ENCODE measurements around the gene HS1BP3. TPM values are rescaled to one million over a fixed set of nuclear protein-coding genes. Genes with fewer than 3 reads are reported as not detected.

HS1BP3 gene
- total and polyA plus RNA-seq, 3 experiments from 2014 or later = 9.3 to 19.4 (median 9.5) TPM

- peaks cover 8% of the 10 kb centered on the region for H3K27me3 ChIP-seq (ENCODE audit: insufficient read depth, low read length, poor library complexity, severe bottlenecking)
- no peaks in the 10 kb centered on the region for H3K36me3 Mint-ChIP-seq
- H3K27ac Mint-ChIP-seq = no peak overlapping the region
- H3K4me3 ChIP-seq (ENCODE audit: low read length) = no peak overlapping the region
- H3K27me3 Mint-ChIP-seq = peaks cover 15 to 51% of the 10 kb centered on the region in 2 donors
- no peak overlapping the region for H3K27ac ChIP-seq (ENCODE audit: low read depth, low read length)
- H3K4me3 Mint-ChIP-seq = no peak overlapping the region
- H3K36me3 ChIP-seq (ENCODE audit: insufficient read depth, low read length) = no peaks in the 10 kb centered on the region
- POLR2A ChIA-PET = no interaction called here
- CTCF ChIA-PET = interaction anchor here (0.9 to 1.6 kb wide), 3 partner anchors 14 to 125 kb away, joined by 3 to 5 read pairs (median 3); no protein-coding TSS in a partner anchor
- no peak for DNase-seq
- no peaks in the 10 kb centered on the region for H3K4me1 ChIP-seq (ENCODE audit: insufficient read depth, low read length)
- no peaks in the 10 kb centered on the region for H3K9me3 Mint-ChIP-seq
- H3K9me3 ChIP-seq (ENCODE audit: low read length) = no peaks in the 10 kb centered on the region
- H3K4me1 Mint-ChIP-seq = no peaks in the 10 kb centered on the region
These were observed 6.8 kb upstream of the HS1BP3 start for GRCh38 chr2:20657522-20658235.

DNA sequence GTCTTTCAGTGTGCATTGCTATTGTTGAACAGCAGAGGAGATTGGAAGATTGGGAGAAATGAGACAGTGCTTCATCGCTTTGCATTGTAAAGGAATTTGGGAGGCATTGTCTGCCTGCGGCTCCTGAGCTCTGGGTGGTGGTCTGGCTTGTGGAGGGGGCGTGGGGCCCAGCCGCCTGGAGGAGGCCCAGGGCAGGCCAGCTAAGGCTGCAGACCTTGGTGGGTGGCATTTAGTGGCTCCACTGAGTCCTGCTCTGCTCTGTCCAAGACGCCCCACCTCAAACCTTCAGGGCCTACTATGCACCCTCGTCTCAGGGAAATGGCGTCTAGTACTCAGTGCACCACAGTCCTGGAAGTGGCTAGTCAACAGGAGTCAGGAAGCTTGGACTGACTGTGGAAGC, 5.7 kb upstream of the HS1BP3 start:
- H3K4me1 ChIP-seq (ENCODE audit: insufficient read depth, low read length) = peaks cover 3% of the 10 kb centered on the region
- POLR2A ChIA-PET = no interaction called here
- no peak overlapping the region for H3K27ac ChIP-seq (ENCODE audit: low read depth, low read length)
- no peaks in the 10 kb centered on the region for H3K9me3 ChIP-seq (ENCODE audit: low read length)
- no peaks in the 10 kb centered on the region for H3K36me3 ChIP-seq (ENCODE audit: insufficient read depth, low read length)
- H3K27me3 ChIP-seq (ENCODE audit: insufficient read depth, low read length, poor library complexity, severe bottlenecking) = peaks cover under 1% of the 10 kb centered on the region
- DNase-seq = no peak
- H3K9me3 Mint-ChIP-seq = no peaks in the 10 kb centered on the region
- H3K27me3 Mint-ChIP-seq = peaks cover 15 to 40% of the 10 kb centered on the region in 2 donors
- CTCF ChIA-PET = interaction anchor here (0.9 to 2.4 kb wide), 4 partner anchors 13 to 212 kb away, joined by 3 to 5 read pairs (median 4); no protein-coding TSS in a partner anchor
- no peak overlapping the region for H3K4me3 Mint-ChIP-seq
- no peak overlapping the region for H3K27ac Mint-ChIP-seq
- no peaks in the 10 kb centered on the region for H3K36me3 Mint-ChIP-seq
- no peak overlapping the region for H3K4me3 ChIP-seq (ENCODE audit: low read length)
- H3K4me1 Mint-ChIP-seq = peaks cover 0 to 8% (median 6%) of the 10 kb centered on the region in 3 donors

DNA sequence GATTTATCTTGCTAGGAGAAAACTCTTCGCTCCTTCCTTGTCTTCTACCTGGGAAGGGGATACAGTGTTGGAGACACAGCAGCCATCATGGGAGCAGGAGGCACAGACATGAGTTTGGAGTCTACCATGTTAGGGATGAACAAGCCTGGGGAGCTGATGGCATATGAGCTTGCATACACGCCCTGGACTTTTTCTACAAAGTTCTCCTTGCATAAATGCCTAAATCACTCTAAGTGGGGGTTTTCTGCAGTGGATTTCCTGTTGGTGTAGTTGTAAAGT, 3.6 kb upstream of the HS1BP3 start:
- Mint-ChIP-seq H3K27ac (peak overlapping the region in 1 of 8 donors; percentile 76), H3K4me1 (peaks cover 14 to 25% (median 23%) of the 10 kb centered on the region in 3 donors), H3K9me3 (no peaks in the 10 kb centered on the region), H3K4me3 (no peak overlapping the region), H3K36me3 (peaks cover 0 to 3% (median 0%) of the 10 kb centered on the region in 3 donors), H3K27me3 (peaks cover 7 to 23% of the 10 kb centered on the region in 2 donors)
- no peaks in the 10 kb centered on the region for H3K9me3 ChIP-seq (ENCODE audit: low read length)
- no peaks in the 10 kb centered on the region for H3K27me3 ChIP-seq (ENCODE audit: insufficient read depth, low read length, poor library complexity, severe bottlenecking)
- H3K36me3 ChIP-seq (ENCODE audit: insufficient read depth, low read length) = no peaks in the 10 kb centered on the region
- ChIA-PET CTCF (interaction anchor here (1.3 to 2.4 kb wide), 4 partner anchors 11 to 309 kb away, joined by 3 to 6 read pairs (median 4); no protein-coding TSS in a partner anchor), POLR2A (interaction anchor here (0.8 kb wide), 1 partner anchor 206 kb away, joined by 3 read pairs; no protein-coding TSS in a partner anchor)
- H3K27ac ChIP-seq (ENCODE audit: low read depth, low read length) = no peak overlapping the region
- no peak overlapping the region for H3K4me3 ChIP-seq (ENCODE audit: low read length)
- no peak for DNase-seq
- H3K4me1 ChIP-seq (ENCODE audit: insufficient read depth, low read length) = peaks cover 17% of the 10 kb centered on the region

- Histone ChIP-seq H3K4me1 (ENCODE audit: insufficient read depth, low read length) (peaks cover 19% of the 10 kb centered on the region), H3K36me3 (ENCODE audit: insufficient read depth, low read length) (no peaks in the 10 kb centered on the region), H3K9me3 (ENCODE audit: low read length) (no peaks in the 10 kb centered on the region), H3K27me3 (ENCODE audit: insufficient read depth, low read length, poor library complexity, severe bottlenecking) (no peaks in the 10 kb centered on the region), H3K4me3 (ENCODE audit: low read length) (no peak overlapping the region), H3K27ac (ENCODE audit: low read depth, low read length) (no peak overlapping the region)
- DNase-seq = peak in 1 of 5 donors; percentile 7
- peak overlapping the region in 2 of 8 donors; percentile 9 to 82 for H3K27ac Mint-ChIP-seq
- H3K4me1 Mint-ChIP-seq = peaks cover 19 to 30% (median 28%) of the 10 kb centered on the region in 3 donors
- peaks cover 4 to 17% of the 10 kb centered on the region in 2 donors for H3K27me3 Mint-ChIP-seq
- peak overlapping the region in 1 of 7 donors; percentile 23 for H3K4me3 Mint-ChIP-seq
- CTCF ChIA-PET = interaction anchor here (1.3 to 6.3 kb wide), 5 partner anchors 8 to 310 kb away, joined by 3 to 67 read pairs (median 5); no protein-coding TSS in a partner anchor
- POLR2A ChIA-PET = interaction anchor here (0.8 kb wide), 1 partner anchor 205 kb away, joined by 3 read pairs; no protein-coding TSS in a partner anchor
- H3K9me3 Mint-ChIP-seq = no peaks in the 10 kb centered on the region
- peaks cover 0 to 3% (median 0%) of the 10 kb centered on the region in 3 donors for H3K36me3 Mint-ChIP-seq
These were observed 3.0 kb upstream of the HS1BP3 start for GRCh38 chr2:20653695-20654534.

DNA sequence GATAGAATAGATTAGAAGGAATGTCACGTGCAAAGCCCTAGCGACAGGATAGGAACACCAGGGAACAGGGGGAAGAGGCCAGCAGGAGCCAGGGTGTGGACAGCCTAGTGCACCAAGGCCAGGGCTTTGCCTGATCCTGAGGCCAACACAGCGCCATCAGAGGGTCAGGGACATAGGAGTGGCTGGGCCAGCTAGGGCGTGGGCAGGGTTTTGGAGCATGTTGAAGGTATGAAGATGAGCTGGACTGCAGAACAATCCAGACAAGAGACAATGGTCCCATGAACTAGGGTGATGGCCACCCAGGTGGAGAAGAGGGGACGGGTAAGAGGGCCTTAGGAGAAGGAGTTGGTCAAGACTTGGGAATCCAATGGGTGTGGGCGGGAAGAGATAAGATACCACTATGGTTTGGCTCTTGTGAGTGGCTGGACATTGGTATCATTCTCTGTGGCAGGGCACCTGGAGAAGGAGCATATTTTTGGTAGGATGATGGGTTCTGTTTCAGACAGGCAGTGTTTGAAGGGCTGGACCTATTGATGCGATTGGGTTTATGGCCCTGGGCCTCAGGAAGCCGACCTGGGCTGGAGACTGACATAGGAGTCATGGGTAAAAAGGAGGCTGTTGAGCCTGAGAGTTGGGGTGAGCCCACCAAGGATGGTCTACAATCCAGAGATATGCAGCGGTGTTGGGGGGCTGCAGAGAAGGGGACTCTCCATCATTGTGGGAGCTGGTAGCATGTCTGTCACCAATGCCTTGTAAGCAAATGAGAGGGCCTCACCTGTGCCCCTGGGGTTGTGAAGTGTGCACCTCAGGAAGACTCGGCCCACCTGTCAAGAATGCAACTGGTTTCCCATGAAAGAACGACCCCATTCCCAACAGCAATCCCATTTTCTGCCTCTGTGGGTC, 2.0 kb upstream of the HS1BP3 start:
- Histone ChIP-seq H3K27me3 (ENCODE audit: insufficient read depth, low read length, poor library complexity, severe bottlenecking) (no peaks in the 10 kb centered on the region), H3K9me3 (ENCODE audit: low read length) (no peaks in the 10 kb centered on the region), H3K4me1 (ENCODE audit: insufficient read depth, low read length) (peaks cover 19% of the 10 kb centered on the region), H3K4me3 (ENCODE audit: low read length) (no peak overlapping the region), H3K27ac (ENCODE audit: low read depth, low read length) (no peak overlapping the region), H3K36me3 (ENCODE audit: insufficient read depth, low read length) (no peaks in the 10 kb centered on the region)
- Mint-ChIP-seq H3K27ac (peak overlapping the region in 4 of 8 donors; percentile 60 to 93 (median 77)), H3K9me3 (no peaks in the 10 kb centered on the region), H3K4me1 (peaks cover 29 to 40% (median 38%) of the 10 kb centered on the region in 3 donors), H3K36me3 (peaks cover 0 to 3% (median 0%) of the 10 kb centered on the region in 3 donors), H3K4me3 (peak overlapping the region in 2 of 7 donors; percentile 0 to 37), H3K27me3 (peaks cover 4 to 10% of the 10 kb centered on the region in 2 donors)
- ChIA-PET CTCF (interaction anchor here (2.4 to 6.3 kb wide), 4 partner anchors 9 to 310 kb away, joined by 7 to 67 read pairs (median 43); partner anchors contain the start of gene RHOB), POLR2A (interaction anchor here (2.7 kb wide), 1 partner anchor 206 kb away, joined by 43 read pairs; the partner anchor contains the start of gene RHOB)
- peak in 1 of 5 donors; percentile 37 for DNase-seq

DNA sequence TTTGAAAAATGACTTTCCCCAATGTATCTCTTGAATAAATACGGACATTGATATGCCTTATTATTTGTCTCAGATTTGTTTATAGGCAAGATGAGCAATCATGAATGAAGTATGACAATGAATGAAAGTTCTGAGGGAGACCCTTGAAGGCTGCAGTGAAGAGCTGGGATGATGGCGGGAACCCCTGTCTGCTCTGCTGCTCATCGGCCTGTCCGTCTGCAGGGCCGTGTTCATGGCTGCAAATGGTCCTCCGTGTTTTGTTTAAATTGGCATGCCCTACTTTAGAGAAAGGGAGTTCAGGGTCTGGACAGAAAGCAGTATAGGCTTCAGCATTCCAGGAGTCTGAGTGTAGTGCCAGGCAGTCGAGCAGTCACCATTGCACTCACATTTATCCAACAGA, 1.2 kb upstream of the HS1BP3 start:
- Mint-ChIP-seq H3K4me3 (peak overlapping the region; percentile 9 to 88 (median 54)), H3K27ac (peak overlapping the region in 7 of 8 donors; percentile 43 to 98 (median 87)), H3K36me3 (peaks cover 0 to 5% (median 0%) of the 10 kb centered on the region in 3 donors), H3K4me1 (peaks cover 30 to 44% (median 38%) of the 10 kb centered on the region in 3 donors), H3K9me3 (no peaks in the 10 kb centered on the region), H3K27me3 (peaks cover 4 to 7% of the 10 kb centered on the region in 2 donors)
- peak in 1 of 5 donors; percentile 8 for DNase-seq
- H3K27me3 ChIP-seq (ENCODE audit: insufficient read depth, low read length, poor library complexity, severe bottlenecking) = no peaks in the 10 kb centered on the region
- no peaks in the 10 kb centered on the region for H3K9me3 ChIP-seq (ENCODE audit: low read length)
- H3K4me3 ChIP-seq (ENCODE audit: low read length) = no peak overlapping the region
- no peak overlapping the region for H3K27ac ChIP-seq (ENCODE audit: low read depth, low read length)
- ChIA-PET POLR2A (interaction anchor here (1.5 to 2.7 kb wide), 3 partner anchors 10 to 205 kb away, joined by 5 to 43 read pairs (median 5); partner anchors contain the start of gene RHOB), CTCF (interaction anchor here (1.1 to 6.3 kb wide), 14 partner anchors 10 to 311 kb away, joined by 3 to 67 read pairs (median 10); partner anchors contain the start of genes GDF7, LDAH and RHOB)
- no peaks in the 10 kb centered on the region for H3K36me3 ChIP-seq (ENCODE audit: insufficient read depth, low read length)
- peaks cover 19% of the 10 kb centered on the region for H3K4me1 ChIP-seq (ENCODE audit: insufficient read depth, low read length)

- H3K36me3 ChIP-seq (ENCODE audit: insufficient read depth, low read length) = no peaks in the 10 kb centered on the region
- Mint-ChIP-seq H3K4me1 (peaks cover 30 to 44% (median 38%) of the 10 kb centered on the region in 3 donors), H3K27ac (peak overlapping the region; percentile 87 to 98 (median 96)), H3K27me3 (peaks cover 4 to 5% of the 10 kb centered on the region in 2 donors), H3K4me3 (peak overlapping the region; percentile 75 to 90 (median 86)), H3K9me3 (no peaks in the 10 kb centered on the region), H3K36me3 (peaks cover 0 to 6% (median 0%) of the 10 kb centered on the region in 3 donors)
- no peak for DNase-seq
- H3K27ac ChIP-seq (ENCODE audit: low read depth, low read length) = peak overlapping the region; percentile 95
- H3K9me3 ChIP-seq (ENCODE audit: low read length) = no peaks in the 10 kb centered on the region
- peaks cover 19% of the 10 kb centered on the region for H3K4me1 ChIP-seq (ENCODE audit: insufficient read depth, low read length)
- no peaks in the 10 kb centered on the region for H3K27me3 ChIP-seq (ENCODE audit: insufficient read depth, low read length, poor library complexity, severe bottlenecking)
- peak overlapping the region; percentile 78 for H3K4me3 ChIP-seq (ENCODE audit: low read length)
- ChIA-PET POLR2A (interaction anchor here (1.0 to 2.7 kb wide), 6 partner anchors 9 to 208 kb away, joined by 4 to 43 read pairs (median 6); partner anchors contain the start of gene RHOB), CTCF (interaction anchor here (0.7 to 6.3 kb wide), 28 partner anchors 10 to 1304 kb away, joined by 3 to 67 read pairs (median 4); partner anchors contain the start of genes GDF7, LDAH and RHOB)
These were observed 817 bp upstream of the HS1BP3 start for GRCh38 chr2:20651731-20652099.
